ENCODE measurements around the gene HACD2.

Gene HACD2

GRCh38 chr3:123584988-123585937, at the start of gene HACD2:
Gene HACD2 (minus strand): TSS chr3:123585053. CDS start chr3:123585027, 26 bp downstream.
- DNase-seq: peak; percentile 67 to 99 (median 96)

GRCh38 chr3:123634149-123635051, 49.5 kb upstream of the HACD2 start:
- no peak for DNase-seq

- no peak for DNase-seq
These were observed 48.7 kb upstream of the HACD2 start for GRCh38 chr3:123633530-123633929.

GRCh38 chr3:123632161-123632655, 47.4 kb upstream of the HACD2 start:
- DNase-seq: peak in 3 of 56 donors; percentile 14 to 34 (median 25)

GRCh38 chr3:123629747-123630047, 44.8 kb upstream of the HACD2 start:
- DNase-seq: no peak

GRCh38 chr3:123628996-123629746, 44.3 kb upstream of the HACD2 start:
- DNase-seq: no peak

GRCh38 chr3:123627673-123628670, 43.1 kb upstream of the HACD2 start:
- DNase-seq: no peak

GRCh38 chr3:123626881-123627280, 42.0 kb upstream of the HACD2 start:
- no peak for DNase-seq

- DNase-seq: no peak
These were observed 39.4 kb upstream of the HACD2 start for GRCh38 chr3:123624302-123624701.

- peak in 12 of 56 donors; percentile 17 to 46 (median 35) for DNase-seq
These were observed 38.6 kb upstream of the HACD2 start for GRCh38 chr3:123623346-123623880.

GRCh38 chr3:123622766-123623165, 37.9 kb upstream of the HACD2 start:
- DNase-seq: no peak

GRCh38 chr3:123621850-123622189, 37.0 kb upstream of the HACD2 start:
- DNase-seq: no peak

- DNase-seq: no peak
These were observed 36.5 kb upstream of the HACD2 start for GRCh38 chr3:123621186-123621849.

GRCh38 chr3:123620343-123620742, 35.5 kb upstream of the HACD2 start:
- peak in 29 of 56 donors; percentile 18 to 74 (median 38) for DNase-seq

- DNase-seq: peak in 31 of 56 donors; percentile 10 to 79 (median 41)
These were observed 34.1 kb upstream of the HACD2 start for GRCh38 chr3:123618768-123619484.

- DNase-seq: no peak
These were observed 33.3 kb upstream of the HACD2 start for GRCh38 chr3:123618076-123618708.

GRCh38 chr3:123616593-123616992, 31.7 kb upstream of the HACD2 start:
- no peak for DNase-seq

GRCh38 chr3:123613543-123613942, 28.7 kb upstream of the HACD2 start:
- no peak for DNase-seq
